HAP-1 (cell line): ENCODE measurements around the gene MYADML2.
"Not testable (repeated sequence)": the region's sequence is repeated elsewhere in the genome, so short reads cannot be mapped to it uniquely, and the experiment has no call there.

Source experiments
- DNase-seq, 2 experiments: peaks; one replicate each; pipeline ENCODE4 v3.0.0-alpha.2; 2016 to 2020; ENCODE audit warnings: low spot score in 2 of 2
- H3K27me3 ChIP-seq: fragments of 250-450 bp; sonication (Bioruptor Pico); 2 replicates; pipeline ENCODE4 v1.5.1; 2020; ENCODE audit warnings: low read depth, mild to moderate bottlenecking, moderate library complexity
- H3K36me3 ChIP-seq: fragments of 250-450 bp; sonication (Bioruptor Pico); replicated peaks from 2 replicates; pipeline ENCODE4 v1.5.1; 2020; ENCODE audit warnings: mild to moderate bottlenecking
- H3K4me1 ChIP-seq: fragments of 250-450 bp; sonication (Bioruptor Pico); 2 replicates; pipeline ENCODE4 v1.5.1; 2020; ENCODE audit warnings: mild to moderate bottlenecking
- H3K4me3 ChIP-seq: fragments of 250-450 bp; sonication (Bioruptor Pico); 2 replicates; pipeline ENCODE4 v1.5.1; 2020; ENCODE audit warnings: mild to moderate bottlenecking, moderate library complexity
- H3K9me3 ChIP-seq: fragments of 250-450 bp; sonication (Bioruptor Pico); 2 replicates; pipeline ENCODE4 v1.5.1; 2020; ENCODE audit warnings: mild to moderate bottlenecking, moderate library complexity
- in situ Hi-C: fragments of 300-500 bp; cut with MboI; formaldehyde crosslinking; loops from 3 replicates; pipeline ENCODE4 v1.14.3; 2020; ENCODE audit warnings: low sequenced_read_pairs, inconsistent platforms, mixed read lengths

The MYADML2 gene

DNA sequence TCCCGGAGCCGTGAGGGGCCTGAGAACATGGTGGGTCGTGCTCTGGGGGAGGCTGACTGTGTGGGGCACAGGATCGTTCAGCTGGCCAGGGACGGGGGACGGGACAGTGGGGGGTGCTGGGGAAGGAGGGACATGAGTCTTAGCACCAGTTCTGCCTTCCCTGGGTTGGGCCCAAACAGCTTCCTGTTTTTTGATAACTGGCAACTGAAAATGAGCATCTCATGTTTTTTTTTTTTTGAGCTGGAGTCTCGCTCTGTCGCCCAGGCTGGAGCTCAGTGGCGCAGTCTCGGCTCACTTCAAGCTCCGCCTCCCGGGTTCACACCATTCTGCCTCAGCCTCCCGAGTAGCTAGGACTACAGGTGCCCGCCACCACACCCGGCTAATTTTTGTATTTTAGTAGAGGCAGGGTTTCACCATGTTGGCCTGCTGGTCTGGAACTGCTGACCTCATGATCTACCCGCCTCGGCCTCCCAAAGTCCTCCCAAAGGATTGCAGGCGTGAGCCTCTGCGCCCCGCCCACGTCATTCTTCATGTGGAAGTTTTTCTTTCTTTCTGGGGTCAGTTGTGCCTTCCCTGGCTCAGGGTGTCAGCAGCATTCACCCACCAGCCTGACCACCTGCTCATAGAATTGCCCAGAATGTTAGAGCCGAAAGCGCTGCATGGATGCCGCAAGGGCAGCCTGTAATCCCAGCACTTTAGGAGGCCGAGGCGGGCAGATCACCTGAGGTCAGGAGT is 36.8 kb upstream of the MYADML2 start:
- DNase-seq, result no peak
- no peaks in the 10 kb centered on the region for H3K4me1 ChIP-seq
- H3K4me3 ChIP-seq, result no peak overlapping the region
- H3K36me3 ChIP-seq, result peaks cover 27% of the 10 kb centered on the region
- no peaks in the 10 kb centered on the region for H3K27me3 ChIP-seq
- H3K9me3 ChIP-seq, result no peaks in the 10 kb centered on the region
- in situ Hi-C loops, result no loop called here

DNA sequence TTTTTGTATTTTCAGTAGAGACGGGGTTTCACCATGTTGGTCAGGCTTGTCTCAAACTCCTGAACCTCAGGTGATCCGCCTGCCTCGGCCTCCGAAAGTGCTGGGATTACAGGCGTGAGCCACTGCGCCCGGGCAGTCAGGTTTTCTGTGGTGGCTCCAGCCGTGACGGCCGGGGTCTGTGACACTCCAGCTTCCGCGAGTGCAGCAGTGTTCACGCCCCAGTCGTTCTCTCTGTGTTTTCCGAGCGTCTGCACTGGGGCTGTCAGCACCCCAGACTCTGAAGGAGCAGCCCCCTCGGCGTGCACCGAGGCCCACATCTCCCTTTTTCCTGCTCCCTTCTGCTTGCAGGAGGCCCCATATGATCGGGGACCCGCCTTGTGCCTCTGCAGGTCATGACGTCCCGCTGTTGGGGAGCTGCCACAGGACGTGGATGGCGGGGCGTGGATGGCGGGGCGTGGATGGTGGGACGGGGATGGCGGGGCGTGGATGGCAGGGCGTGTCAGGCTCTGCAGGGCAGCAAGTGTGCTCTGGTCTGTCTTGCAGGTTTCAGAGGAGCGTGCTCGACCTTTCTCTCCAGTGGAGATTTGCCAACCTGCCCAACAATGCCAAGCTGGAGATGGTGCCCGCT is 36.1 kb upstream of the MYADML2 start:
- DNase-seq, result no peak

GRCh38 chr17:81981511-81981910 is 34.5 kb upstream of the MYADML2 start:
- H3K4me1 ChIP-seq, in situ Hi-C loops, H3K9me3 ChIP-seq, H3K4me3 ChIP-seq, DNase-seq, H3K27me3 ChIP-seq: not testable (repeated sequence)
- peaks cover 27% of the 10 kb centered on the region for H3K36me3 ChIP-seq

More for the DNA sequence above, 36.1 kb upstream of the MYADML2 start:
- in situ Hi-C loops, result no loop called here
- no peaks in the 10 kb centered on the region for H3K4me1 ChIP-seq
- peaks cover 27% of the 10 kb centered on the region for H3K36me3 ChIP-seq
- H3K9me3 ChIP-seq, result no peaks in the 10 kb centered on the region
- H3K27me3 ChIP-seq, result no peaks in the 10 kb centered on the region
- no peak overlapping the region for H3K4me3 ChIP-seq

GRCh38 chr17:81980707-81981343 is 33.8 kb upstream of the MYADML2 start:
- H3K4me1 ChIP-seq, result peaks cover 6% of the 10 kb centered on the region
- H3K9me3 ChIP-seq, result no peaks in the 10 kb centered on the region
- peaks cover 27% of the 10 kb centered on the region for H3K36me3 ChIP-seq
- in situ Hi-C loops, result no loop called here
- no peak overlapping the region for H3K4me3 ChIP-seq
- no peaks in the 10 kb centered on the region for H3K27me3 ChIP-seq
- no peak for DNase-seq

DNA sequence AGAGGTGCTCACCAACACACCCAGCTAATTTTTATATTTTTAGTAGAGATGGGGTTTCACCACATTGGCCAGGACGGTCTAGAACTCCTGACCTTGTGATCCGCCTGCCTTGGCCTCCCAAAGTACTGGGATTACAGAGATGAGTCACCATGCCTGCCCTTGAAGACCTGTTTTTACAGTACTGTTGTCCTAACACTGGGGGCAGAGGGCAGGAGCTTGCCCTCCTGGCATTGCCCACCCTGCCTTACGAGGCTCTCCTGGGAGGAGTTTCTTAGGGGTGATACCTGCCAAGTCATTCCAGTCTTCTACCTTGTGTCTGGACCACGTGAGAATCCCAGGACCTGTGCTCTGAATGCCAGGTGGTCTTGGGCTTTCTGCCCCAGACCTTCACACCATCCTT is 33.1 kb upstream of the MYADML2 start:
- no peak for DNase-seq
- H3K27me3 ChIP-seq, result no peaks in the 10 kb centered on the region
- in situ Hi-C loops, result no loop called here
- H3K4me1 ChIP-seq, result peaks cover 6% of the 10 kb centered on the region
- peaks cover 20% of the 10 kb centered on the region for H3K36me3 ChIP-seq
- H3K4me3 ChIP-seq, result no peak overlapping the region
- no peaks in the 10 kb centered on the region for H3K9me3 ChIP-seq

GRCh38 chr17:81978524-81979298 is 31.7 kb upstream of the MYADML2 start:
- 0 out of 2 replicates have a peak, but pooled peaks cover 5% of the 10 kb centered on the region for H3K9me3 ChIP-seq
- peak overlapping the region; percentile 82 for H3K4me3 ChIP-seq
- in situ Hi-C loops, result no loop called here
- H3K36me3 ChIP-seq, result peaks cover 14% of the 10 kb centered on the region
- peaks cover 6% of the 10 kb centered on the region for H3K4me1 ChIP-seq
- H3K27me3 ChIP-seq, result no peaks in the 10 kb centered on the region
- no peak for DNase-seq

GRCh38 chr17:81977211-81977808 is 30.3 kb upstream of the MYADML2 start, which contains the start of gene ASPSCR1:
Gene ASPSCR1, plus strand, starts transcription at chr17:81977629. Its CDS starts 18 bp downstream, at chr17:81977647.
- Histone ChIP-seq H3K36me3 (peaks cover 14% of the 10 kb centered on the region), H3K4me1 (peaks cover 6% of the 10 kb centered on the region), H3K9me3 (0 out of 2 replicates have a peak, but pooled peaks cover 5% of the 10 kb centered on the region), H3K4me3 (peak within 1 kb of the TSS; percentile 82), H3K27me3 (no peaks in the 10 kb centered on the region)
- in situ Hi-C loops, result no loop called here
- peak; percentile 65 to 92 for DNase-seq

- H3K4me3 ChIP-seq, result peak overlapping the region; percentile 82
- H3K4me1 ChIP-seq, result peaks cover 6% of the 10 kb centered on the region
- 0 out of 2 replicates have a peak, but pooled peaks cover 5% of the 10 kb centered on the region for H3K9me3 ChIP-seq
- peaks cover 14% of the 10 kb centered on the region for H3K36me3 ChIP-seq
- no peaks in the 10 kb centered on the region for H3K27me3 ChIP-seq
- in situ Hi-C loops, result no loop called here
- peak in 1 of 2 experiments; percentile 47 for DNase-seq
These were observed 29.5 kb upstream of the MYADML2 start for GRCh38 chr17:81976332-81977210.

GRCh38 chr17:81973432-81973831 is 26.4 kb upstream of the MYADML2 start:
- in situ Hi-C loops, result no loop called here
- Histone ChIP-seq H3K9me3 (0 out of 2 replicates have a peak, but pooled peaks cover 5% of the 10 kb centered on the region), H3K36me3 (no peaks in the 10 kb centered on the region), H3K27me3 (no peaks in the 10 kb centered on the region), H3K4me1 (peaks cover 6% of the 10 kb centered on the region), H3K4me3 (no peak overlapping the region)
- DNase-seq, result no peak

DNA sequence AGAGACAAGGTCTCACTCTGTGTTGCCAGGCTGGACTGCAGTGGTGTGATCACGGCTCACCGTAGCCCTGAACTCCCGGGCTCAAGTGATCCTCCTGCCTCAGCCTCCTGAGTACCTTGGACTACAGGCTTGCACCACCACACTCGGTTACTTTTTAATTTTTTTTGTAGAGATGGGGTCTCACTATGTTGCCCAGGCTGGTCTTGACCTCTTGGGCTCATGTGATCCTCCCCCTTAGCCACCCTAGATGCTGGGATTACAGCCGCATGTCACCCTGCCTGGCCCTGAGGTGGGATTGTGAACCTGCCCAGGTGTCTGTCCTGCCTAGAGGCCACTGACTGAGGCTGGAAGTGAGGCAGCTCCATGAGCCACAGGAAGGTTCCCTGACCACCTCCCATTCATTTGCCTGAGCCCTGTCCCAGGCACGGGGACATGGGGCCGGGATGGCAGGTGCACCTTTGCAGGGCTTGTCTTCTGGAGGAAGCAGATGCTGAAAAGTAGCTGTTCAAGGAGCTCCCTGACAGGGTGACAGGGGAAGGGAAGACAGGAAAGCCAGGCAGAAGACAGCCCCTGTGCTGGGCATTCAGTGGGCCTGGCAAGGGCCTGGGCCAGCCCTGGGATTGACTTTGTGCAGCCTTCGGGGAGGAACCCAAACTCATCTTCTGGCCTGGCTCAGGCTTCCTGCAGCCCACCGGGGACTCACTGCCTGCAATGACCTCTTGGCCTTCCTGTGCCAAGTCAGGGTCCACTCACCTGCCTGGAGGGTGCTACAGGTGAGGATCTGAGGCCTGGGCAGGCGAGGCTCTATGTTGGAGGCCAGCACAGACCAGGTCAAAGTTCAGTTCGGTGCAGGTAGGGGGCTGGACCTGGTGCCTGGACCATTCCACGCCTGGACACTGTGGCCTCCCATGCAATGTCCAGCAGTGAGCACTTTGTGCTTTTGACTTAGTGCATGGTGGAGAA is 22.1 kb upstream of the MYADML2 start:
- in situ Hi-C loops, result no loop called here
- DNase-seq, result no peak
- H3K4me1 ChIP-seq, result peaks cover 3% of the 10 kb centered on the region
- H3K4me3 ChIP-seq, result no peak overlapping the region
- no peaks in the 10 kb centered on the region for H3K27me3 ChIP-seq
- H3K36me3 ChIP-seq, result no peaks in the 10 kb centered on the region
- H3K9me3 ChIP-seq, result 0 out of 2 replicates have a peak, but pooled peaks cover 4% of the 10 kb centered on the region

DNA sequence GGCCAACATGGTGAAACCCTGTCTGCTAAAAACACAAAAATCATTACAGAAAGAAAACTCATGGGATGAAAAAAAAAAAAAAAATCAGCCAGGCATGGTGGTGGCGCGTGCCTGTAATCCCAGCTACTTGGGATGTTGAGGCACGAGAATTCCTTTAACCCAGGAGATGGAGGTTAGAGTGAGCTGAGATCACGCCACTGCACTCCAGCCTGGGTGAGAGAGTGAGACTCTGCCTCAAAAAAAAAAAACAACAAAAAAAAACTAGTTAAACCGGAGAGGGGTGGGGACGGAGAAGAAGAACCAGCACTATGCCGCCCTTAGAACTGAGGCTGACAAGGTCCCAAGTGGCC is 21.3 kb upstream of the MYADML2 start:
- Histone ChIP-seq H3K4me1 (peaks cover 3% of the 10 kb centered on the region), H3K4me3 (no peak overlapping the region), H3K36me3 (no peaks in the 10 kb centered on the region), H3K9me3 (no peaks in the 10 kb centered on the region), H3K27me3 (no peaks in the 10 kb centered on the region)
- in situ Hi-C loops, result no loop called here
- no peak for DNase-seq
